IPS DF 19.7 (cell line): Measurements from ENCODE around the gene DFFB.

Experiments used
- DNase-seq: peaks from one replicate; pipeline ENCODE4 v3.0.0-alpha.2; 2013; ENCODE audit warnings: low read depth, low spot score

The DFFB gene

GRCh38 chr1:3895951-3896325 is 38.7 kb downstream of the DFFB start:
- DNase-seq: no peak

GRCh38 chr1:3896396-3897000 is 39.2 kb downstream of the DFFB start:
- DNase-seq: no peak

- no peak for DNase-seq
Measured at GRCh38 chr1:3898475-3898735, 41.1 kb downstream of the DFFB start.

- DNase-seq: no peak
Measured at GRCh38 chr1:3898994-3899753, 41.9 kb downstream of the DFFB start.

- no peak for DNase-seq
Measured at GRCh38 chr1:3899754-3900149, 42.5 kb downstream of the DFFB start.

GRCh38 chr1:3900150-3900968 is 43.1 kb downstream of the DFFB start, which contains the start of gene C1orf174:
C1orf174 (minus strand) TSS chr1:3900272; CDS start chr1:3900186, 86 bp downstream.
- peak; percentile 90 for DNase-seq

- peak; percentile 40 for DNase-seq
Measured at GRCh38 chr1:3900969-3901529, 43.8 kb downstream of the DFFB start.

GRCh38 chr1:3902111-3902511 is 44.8 kb downstream of the DFFB start:
- no peak for DNase-seq

- DNase-seq: no peak
Measured at GRCh38 chr1:3902571-3903091, 45.4 kb downstream of the DFFB start.

GRCh38 chr1:3903141-3904005 is 46.1 kb downstream of the DFFB start:
- DNase-seq: no peak

- no peak for DNase-seq
Measured at GRCh38 chr1:3904006-3904842, 46.9 kb downstream of the DFFB start.

- DNase-seq: no peak
Measured at GRCh38 chr1:3904843-3905185, 47.5 kb downstream of the DFFB start.

- no peak for DNase-seq
Measured at GRCh38 chr1:3905266-3905952, 48.1 kb downstream of the DFFB start.

GRCh38 chr1:3905953-3906671 is 48.8 kb downstream of the DFFB start:
- DNase-seq: no peak

- no peak for DNase-seq
Measured at GRCh38 chr1:3906672-3907020, 49.4 kb downstream of the DFFB start.

GRCh38 chr1:3907031-3907534 is 49.8 kb downstream of the DFFB start:
- DNase-seq: no peak

GRCh38 chr1:3907621-3908165 is 50.4 kb downstream of the DFFB start:
- no peak for DNase-seq

GRCh38 chr1:3908886-3909517 is 51.7 kb downstream of the DFFB start:
- DNase-seq: no peak
